ENCODE data around the gene CLEC17A.
"Not testable (repeated sequence)": the region's sequence is repeated elsewhere in the genome, so short reads cannot be mapped to it uniquely, and the experiment has no call there.

The CLEC17A gene

DNA sequence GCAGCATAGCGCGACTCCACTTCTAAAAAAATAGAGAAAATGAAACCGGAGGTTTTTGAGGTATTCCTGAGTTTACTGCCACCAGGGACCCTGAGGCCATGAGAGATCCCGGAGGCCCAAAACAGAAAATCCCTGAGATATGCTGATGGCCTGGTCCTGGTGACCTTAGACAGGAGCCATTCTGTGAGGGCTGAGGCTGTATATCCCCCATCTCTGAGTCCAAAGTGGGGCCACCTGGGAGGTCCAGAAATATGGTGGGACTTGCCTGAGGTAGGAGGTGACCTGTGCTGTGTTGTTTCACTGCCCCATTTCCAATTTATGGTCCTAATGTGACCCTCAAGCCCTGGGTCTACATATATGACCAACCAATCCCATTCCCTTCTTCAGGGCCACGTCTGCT, 1.5 kb downstream of the CLEC17A start:
- DNase-seq: not testable (repeated sequence)

DNA sequence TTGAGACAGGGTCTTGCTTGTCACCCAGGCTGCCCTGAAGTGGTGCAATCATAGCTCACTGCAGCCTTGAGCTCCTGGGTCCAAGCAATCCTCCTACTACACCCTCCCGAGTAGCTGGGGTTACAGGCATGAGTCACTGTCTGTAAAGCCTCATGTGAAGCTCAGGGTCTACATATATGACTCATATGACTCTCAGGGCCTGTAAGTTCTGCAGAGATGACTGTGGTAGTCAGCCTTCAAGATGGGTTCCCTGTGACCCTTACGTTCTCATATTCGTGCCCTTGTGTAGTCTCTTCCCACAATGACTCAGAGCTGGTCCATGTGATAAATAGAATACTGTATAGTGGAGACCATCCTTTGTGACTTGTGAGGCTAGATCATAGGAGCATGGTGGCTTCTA, 2.3 kb downstream of the CLEC17A start:
- not testable (repeated sequence) for DNase-seq

DNA sequence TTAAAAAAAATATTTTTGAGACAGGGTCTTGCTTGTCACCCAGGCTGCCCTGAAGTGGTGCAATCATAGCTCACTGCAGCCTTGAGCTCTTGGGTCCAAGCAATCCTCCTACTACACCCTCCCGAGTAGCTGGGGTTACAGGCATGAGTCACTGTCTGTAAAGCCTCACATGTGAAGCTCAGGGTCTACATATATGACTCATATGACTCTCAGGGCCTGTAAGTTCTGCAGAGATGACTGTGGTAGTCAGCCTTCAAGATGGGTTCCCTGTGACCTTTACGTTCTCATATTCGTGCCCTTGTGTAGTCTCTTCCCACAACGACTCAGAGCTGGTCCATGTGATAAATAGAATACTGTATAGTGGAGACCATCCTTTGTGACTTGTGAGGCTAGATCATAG, 6.5 kb downstream of the CLEC17A start:
- DNase-seq: not testable (repeated sequence)

DNA sequence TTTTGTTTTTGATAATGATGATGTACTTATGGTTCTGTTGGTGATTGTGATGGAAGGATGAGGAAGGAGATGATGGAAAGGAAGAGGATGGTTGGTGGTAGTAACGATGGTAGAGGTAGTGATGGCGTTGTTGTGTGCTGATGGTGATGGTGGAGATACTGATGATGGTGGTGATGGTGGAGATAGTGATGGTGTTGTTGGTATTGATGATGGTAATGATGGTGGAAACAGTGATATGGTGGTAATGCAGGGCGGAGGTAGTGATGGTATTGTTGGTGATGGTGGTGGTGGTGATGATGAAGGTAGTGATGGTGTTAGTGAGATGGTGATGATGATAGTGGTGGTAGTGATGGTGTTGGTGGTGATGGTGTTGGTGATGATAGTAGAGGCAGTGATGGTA, 12.7 kb downstream of the CLEC17A start:
- DNase-seq: no peak

DNA sequence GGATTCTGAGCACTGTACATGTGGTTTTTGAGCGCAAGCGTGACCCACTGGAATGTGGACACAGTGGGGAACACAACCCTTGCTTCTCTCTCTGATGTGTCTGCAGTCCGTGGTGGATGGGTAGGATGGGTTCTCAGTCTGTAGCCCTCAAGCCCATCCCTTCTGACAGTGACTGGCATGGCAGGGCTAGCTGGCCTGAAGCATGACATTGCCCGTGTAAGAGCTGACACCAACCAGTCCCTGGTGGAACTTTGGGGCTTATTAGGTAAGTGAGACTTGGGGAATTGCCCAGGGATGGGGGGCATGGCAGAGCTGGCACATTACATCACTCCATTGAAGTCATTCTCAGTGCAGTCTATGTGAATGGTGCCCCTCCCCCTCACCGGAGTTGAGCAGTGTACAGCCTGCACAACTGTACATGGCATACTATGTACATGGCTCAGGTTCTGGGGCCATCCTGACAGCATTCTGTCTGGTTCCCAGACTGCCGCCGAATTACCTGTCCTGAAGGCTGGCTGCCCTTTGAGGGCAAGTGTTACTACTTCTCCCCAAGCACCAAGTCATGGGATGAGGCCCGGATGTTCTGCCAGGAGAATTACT, 16.8 kb downstream of the CLEC17A start:
- no peak for DNase-seq

DNA sequence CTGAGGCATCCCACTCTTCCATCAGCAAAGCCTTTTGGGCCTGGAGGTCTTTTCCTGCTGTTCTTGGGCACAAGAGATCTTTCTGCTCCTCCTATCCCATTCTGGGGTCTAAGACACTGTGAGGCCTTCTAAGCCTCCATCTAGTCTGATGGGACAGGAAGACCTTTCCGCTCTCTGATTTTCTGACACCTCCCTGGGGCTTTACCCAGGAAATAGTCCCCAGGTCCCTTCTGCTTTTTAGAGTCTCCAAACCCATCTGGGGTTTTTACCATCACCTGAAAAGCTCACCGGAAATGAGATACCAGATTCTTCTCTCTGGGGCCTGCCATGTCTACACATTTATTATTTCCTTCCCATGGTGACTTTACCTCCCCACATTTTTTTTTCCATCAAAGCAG, 21.1 kb downstream of the CLEC17A start:
- DNase-seq: no peak

DNA sequence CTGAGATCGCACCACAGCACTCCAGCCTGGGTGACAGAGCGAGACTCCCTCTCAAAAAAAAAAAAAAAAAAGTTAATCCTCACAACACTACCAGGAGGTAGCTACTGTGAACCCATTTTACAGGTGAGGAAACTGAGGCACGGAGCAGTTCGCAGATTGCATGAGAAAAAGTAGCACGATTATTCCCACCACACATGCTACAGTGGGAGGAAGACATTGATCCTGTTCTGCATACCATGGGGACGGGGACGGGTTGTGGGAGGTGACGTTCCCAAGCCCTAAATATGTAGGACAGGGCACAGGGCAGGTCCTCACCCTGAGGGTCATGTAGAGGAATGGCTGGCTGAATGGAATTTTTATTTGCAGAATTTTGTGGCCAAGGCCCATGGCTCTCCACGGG, 23.7 kb downstream of the CLEC17A start:
- no peak for DNase-seq

DNA sequence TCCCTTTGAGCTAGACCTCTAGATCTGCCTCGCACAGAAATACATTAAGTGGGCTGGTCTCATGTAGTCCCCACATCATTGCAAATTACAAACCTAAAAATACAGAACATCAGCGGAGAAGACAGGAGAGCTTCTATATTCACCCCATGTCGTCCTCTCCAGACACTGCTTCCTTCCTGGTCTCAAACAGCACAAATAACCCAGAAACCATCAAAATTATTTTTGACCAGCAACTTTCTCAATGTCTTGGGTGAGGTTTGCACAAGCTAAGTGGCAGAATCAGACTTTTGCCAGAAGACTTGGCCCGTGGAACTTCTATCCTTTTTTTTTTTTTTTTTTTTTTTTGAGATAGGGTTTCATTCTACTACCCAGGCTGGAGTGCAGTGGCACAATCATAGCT, 28.2 kb downstream of the CLEC17A start:
- DNase-seq: no peak

DNA sequence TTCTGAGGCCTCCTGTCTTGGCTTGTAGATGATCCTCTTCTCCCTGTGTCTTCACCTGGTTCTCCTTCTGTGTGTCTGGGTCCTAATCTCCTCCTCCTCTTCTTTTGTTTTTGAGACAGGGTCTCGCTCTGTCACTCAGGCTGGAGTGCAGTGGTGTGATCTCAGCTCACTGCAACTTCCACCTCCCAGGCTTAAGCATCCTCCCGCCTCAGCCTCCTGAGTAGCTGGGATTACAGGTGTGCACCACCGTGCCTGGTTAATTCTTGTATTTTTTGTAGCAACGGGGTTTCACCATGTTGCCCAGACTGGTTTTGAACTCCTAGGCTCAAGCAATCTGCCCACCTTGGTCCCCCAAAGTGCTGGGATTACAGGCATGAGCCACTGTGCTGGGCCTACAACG, 29.4 kb downstream of the CLEC17A start:
- not testable (repeated sequence) for DNase-seq

DNA sequence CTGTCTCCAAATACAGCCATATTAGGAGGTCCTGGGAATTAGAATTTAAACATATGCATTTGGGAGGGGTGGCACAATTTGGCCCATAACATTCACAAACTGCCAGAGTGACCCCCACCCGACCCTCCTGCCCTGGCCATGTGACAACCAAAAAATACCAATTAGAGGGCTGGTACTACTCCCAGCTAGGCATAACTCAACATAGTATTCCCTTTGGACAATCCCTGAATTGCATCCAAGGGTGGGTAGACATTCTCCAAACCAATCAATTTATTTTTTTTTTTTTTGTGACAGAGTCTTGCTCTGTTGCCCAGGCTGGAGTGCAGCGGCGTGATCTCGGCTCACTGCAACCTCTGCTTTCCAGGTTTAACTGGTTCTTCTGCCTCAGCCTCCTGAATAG, 29.8 kb downstream of the CLEC17A start:
- no peak for DNase-seq

DNA sequence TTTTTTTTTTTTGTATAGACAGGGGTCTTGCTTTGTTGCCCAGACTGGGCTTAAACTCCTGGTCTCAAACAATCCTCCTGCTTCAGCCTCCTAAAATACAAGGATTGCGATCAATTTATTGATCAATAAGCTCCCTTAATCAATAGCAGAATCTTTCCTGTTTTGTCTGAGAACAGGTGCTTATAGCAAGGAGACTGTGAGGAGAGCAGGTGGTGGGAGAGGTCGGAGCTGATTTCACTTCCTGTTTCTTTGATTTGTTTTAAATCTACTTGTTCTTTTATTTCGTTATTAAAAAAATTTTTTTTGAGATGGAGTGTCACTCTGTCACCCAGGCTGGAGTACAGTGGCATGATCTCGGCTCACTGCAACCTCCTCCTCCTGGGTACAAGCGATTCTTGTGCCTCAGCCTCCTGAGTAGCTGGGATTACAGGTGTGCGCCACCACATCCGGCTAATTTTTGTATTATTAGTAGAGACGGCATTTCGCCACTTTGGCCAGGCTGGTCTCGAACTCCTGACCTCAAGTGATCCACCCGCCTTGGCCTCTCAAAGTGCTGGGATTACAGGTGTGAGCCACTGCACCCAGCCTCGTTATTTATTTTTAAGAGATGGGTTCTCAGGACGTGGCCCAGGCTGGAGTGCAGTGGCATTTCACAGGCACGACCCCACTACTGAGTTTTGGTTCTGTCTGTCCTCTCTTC, 30.7 kb downstream of the CLEC17A start:
- not testable (repeated sequence) for DNase-seq

DNA sequence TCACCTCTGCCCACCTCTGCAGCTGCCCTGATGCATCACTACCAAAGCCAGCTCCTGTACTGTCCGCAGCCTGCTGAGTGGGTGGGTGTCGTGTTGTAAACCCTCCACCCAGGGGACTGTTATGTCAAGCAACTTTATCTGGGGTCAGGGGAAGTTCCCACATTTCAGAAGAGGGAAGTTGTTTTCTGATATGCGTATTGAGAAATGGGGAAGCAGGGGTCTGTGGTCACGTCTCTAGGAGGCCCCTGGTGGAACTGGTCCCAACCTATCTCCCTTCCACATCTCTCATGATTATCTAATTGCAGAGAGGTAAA, 31.2 kb downstream of the CLEC17A start:
- no peak for DNase-seq

DNA sequence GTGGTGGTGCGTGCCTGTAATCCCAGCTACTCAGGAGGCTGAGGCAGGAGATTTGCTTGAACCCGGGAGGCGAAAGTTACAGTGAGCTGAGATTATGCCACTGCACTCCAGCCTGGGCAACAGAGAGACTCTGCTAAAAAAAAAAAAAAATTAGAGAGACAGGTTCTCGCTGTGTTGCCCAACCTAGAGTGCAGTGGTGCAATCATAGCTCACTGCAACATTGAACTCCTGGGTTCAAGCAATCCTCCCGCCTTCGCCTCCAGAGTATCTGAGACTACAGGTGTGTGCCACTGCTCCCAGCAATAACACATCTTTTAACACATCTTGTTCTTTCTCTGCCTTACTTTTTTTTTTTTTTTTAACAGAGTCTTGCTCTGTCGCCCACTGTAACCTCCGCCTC, 32.7 kb downstream of the CLEC17A start:
- DNase-seq: no peak

DNA sequence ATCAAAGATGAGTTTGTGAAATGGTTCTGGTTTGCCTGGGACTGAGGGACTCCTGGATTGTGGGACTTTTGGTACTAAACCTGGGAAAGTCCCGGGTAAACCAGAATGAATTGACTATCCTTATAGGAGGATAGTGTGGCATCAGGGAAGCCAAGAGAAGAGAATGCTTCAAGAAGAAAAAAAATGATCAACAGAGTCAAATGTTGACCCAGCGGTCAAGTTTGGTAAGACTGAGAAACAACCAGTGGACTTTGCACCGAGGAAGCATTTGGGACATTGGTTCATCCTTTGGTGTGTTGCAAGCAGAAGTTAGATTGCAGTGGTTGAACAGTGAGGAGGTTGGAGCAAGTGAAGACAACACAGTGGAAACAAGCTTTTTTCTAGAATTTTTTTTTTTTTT, 33.5 kb downstream of the CLEC17A start:
- no peak for DNase-seq

DNA sequence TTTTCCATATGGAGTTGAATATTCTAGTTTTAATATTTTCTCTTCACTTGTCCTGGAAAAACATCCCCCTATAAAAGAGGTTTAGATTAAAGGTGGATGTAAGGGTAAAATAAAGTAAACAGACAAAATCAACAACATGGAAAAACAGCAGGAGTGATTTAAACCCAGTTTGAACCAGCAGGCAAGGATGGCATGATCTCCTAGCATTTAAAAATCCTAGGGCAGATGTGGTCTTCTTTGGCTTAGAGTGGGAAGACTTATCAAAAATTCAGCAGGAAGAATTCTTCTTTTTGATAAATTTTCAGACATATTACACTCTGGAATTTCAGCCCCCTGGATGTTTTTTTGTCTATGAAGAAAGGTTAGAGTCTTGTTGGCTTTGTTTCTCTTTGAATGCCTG, 36.5 kb downstream of the CLEC17A start:
- DNase-seq: no peak

DNA sequence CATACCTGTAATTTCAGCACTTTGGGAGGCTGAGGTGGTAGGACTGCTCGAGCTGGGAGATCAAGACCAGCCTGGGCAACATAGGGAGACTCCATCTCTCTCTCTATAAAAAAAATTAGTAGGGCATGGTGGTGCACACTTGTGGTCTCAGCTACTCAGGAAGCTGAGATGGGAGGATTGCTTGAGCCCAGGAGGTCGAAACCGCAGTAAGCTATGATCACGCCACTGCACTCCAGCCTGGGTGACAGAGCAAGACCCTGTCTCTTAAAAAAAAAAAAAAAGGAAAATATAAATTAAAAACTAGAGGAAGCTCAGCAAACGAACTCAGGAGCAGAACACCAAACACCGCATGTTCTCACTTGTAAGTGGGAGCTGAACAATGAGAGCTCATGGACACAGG, 41.6 kb downstream of the CLEC17A start:
- not testable (repeated sequence) for DNase-seq

DNA sequence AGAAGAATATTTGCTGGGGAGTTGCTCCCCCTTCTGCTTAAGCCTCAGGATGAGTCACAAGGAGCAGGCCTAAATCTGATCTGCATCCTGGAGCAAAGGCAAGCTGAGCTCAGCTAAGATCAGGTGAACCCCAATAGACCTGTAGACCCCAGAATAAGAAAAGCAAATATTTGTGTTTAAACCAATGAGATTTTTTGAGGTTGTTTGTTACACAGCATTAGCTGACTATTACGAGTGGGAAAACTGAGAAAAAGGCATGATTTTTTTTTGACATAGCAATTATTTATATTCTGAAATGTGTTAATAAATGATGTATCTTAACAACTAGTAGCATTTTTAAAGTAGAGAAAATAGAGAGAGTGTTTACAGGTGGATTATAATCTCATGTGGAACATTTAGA, 46.7 kb downstream of the CLEC17A start:
- no peak for DNase-seq

DNA sequence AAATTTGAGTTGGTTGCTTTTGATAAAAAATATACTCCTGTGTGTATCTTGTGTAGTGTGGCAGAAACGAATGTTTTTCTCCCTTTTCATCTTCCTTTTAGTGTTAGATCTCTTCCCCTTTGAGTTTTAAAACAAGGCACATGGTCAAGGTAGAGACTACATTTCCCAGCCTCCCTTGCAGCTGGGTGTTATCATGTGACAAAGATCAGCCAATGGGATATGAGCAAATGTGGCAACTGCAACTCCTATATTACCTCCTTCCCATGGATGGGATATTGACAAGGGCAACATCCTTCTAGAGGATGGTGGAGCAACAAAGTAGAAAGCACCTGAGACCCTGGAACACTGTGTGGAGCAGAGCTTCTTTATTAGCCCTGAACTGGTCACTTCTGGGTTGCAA, 49.4 kb downstream of the CLEC17A start:
- DNase-seq: no peak

DNA sequence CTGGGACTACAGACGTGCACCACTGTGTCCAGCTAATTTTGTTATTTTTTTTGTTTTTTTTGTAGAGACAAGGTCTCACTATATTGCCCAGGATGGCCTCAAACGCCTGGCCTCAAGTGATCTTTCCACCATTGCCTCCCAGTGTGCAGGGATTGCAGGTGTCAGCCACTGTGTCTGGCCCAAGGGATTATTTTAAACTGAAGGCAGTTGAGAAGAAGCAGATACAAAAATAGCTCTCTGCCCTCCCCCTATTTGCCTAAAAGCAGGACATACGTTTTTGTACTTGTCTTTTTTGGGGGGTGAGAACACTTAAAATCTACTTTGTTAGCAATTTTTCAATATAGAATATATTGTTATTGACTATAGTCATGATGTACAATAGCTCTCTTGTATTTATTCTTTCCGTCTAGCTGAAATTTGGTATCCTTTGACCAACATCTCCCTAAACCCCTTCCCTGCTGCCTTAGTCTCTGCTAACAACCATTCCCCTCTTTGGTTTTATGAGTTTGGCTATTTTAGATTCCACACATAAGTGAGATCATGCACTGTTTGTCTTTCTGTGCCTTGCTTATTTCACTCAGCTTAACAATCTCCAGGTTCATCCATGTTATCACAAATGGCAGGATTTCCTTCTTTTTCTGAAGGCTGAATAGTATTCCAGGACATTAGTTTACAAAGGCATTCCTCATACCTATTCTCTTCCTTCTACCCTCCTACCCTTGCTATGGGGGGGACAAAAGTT, 56.8 kb downstream of the CLEC17A start:
- DNase-seq: no peak

DNA sequence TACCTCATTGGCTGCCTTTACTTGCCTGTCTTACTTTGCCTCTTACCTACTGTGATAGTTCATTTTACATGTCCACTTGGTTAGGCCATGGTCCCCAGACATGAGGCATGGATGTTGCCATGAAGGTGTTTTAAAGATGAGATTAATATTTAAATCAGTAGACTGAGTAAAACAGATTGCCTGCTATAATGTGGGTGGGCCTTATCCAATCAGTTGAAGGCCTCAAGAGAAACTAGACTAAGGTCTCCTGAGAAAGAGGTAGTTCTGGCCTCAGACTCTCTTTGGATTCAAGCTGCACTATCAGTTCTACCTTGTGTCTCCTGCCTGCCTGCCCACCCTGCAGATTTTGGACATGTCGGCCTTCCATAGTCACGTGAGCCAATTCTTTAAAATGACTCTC, 65.6 kb downstream of the CLEC17A start:
- no peak for DNase-seq

DNA sequence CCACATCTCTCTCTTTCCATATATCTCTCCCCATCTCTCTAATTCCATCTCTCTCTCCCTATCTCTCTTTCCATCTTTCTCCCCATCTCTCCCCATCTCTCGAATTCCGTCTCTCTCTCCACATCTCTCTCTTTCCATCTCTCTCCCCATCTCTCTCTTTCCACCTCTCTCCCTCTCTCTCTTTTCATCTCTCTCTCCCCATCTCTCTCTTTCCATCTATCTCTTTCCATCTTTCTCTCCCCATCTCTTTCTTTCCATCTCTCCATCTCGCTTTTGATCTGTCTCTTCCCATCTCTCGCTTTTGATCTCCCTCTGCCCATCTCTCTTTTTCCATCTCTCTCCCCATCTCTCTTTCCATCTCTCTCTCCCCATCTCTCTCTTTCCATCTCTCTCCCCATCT, 66.1 kb downstream of the CLEC17A start:
- DNase-seq: no peak

DNA sequence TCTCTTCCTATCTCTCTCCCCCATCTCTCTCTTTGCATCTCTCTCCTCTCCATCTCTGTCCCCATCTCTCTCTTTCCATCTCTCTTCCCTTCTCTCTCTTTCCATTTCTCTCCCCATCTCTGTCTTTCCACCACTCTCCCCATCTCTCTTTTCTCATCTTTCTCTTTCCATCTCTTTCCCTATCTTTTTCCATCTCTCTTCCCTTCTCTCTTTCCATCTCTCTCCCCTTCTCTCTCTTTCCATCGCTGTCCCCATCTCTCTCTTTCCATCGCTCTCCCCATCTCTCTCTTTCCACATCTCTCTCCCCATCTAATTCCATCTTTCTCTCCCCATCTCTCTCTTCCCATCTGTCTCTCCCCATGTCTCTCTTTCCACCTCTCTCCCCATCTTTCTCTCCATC, 67.3 kb downstream of the CLEC17A start:
- no peak for DNase-seq

DNA sequence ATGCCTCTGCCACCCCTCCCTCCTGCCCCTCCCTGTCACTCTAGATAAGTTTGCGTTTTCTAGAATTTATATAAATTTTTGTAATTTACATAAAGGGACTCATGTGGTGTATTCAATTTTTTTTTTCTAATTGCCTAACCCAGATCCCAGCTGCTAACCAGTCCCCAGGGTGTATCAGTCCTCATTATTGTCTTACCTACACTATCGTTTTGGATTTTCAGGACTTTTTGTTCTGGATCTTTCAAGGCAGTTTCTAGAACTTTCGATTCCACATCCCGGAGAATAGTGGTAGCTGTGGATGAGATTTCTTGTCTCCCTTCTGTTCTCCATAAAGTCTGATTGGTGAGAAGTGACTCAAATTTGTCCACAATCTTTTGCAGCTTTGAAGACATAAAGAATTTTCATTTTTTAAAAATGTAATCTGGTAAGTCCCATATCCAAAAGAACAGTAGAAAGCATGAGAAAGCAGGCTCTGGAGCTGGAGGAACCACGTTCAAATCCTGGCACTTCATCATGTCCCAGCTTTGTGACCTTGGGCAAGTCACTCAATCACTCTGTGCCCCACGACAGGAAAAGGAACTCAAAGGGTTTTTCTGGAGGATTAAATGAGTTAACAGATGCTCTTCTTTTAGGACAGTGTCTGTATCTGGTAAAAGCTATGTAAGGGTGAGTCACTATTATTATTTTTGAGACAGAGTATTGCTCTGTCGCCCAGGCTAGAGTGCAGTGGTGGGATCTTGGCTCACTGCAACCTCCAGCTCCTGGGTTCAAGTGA, 72.1 kb downstream of the CLEC17A start:
- no peak for DNase-seq

DNA sequence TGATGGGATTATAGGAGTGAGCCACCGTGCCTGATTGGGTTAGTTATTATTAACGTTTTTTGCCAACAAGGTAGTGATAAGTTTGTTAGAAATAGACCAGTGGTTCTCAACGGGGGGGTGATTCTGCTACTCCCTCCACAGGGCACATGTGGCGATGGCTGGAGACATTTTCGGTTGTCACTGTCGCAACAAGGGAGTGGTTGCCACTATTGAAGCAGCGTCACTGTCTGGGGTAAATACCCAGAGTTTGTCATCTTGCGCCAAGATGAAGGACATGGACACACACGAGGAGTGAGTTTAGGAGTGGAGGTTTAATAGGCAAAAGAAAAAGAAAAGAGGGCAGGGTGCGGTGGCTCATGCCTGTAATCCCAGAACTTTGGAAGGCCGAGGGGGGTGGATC, 72.8 kb downstream of the CLEC17A start:
- DNase-seq: no peak
